Measurements from ENCODE around the gene ARV1.
"Not testable (repeated sequence)": the region's sequence is repeated elsewhere in the genome, so short reads cannot be mapped to it uniquely, and the experiment has no call there.

- TF ChIP-seq CTCF, POLR2AphosphoS5 (IDR thresholded peaks at IDR 0.05): not testable (repeated sequence)
Observed at GRCh38 chr1:231048419-231048818, 69.5 kb downstream of the ARV1 start.

Measured in suprapubic skin (tissue), 3 donors.